ENCODE results near the gene FBXO42. TPM values are rescaled to one million over a fixed set of nuclear protein-coding genes. Genes with fewer than 3 reads are reported as not detected.

Gene FBXO42
- total and polyA plus RNA-seq, 2 experiments from 2014 or later, result 6.0 to 20.7 TPM

DNA sequence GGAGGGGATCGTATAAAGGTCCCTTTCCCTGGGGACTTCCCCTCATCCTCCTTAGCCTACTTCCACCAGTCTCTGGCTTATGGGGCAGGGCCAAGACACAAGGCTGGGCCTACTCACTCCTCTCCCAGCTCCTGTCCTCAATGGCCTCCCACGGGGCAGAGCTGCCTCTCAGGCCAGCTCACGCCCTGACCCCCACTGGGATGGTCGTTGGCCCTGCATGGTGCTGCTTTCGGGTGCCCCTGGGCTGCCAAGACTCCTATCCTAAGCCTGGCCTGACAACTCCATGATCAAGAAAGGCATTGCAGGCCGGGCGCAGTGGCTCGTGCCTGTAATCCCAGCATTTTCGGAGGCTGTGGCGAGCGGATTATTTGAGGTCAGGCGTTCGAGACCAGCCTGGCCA is 121.5 kb downstream of the FBXO42 start:
- no peaks in the 10 kb centered on the region for H3K9me3 Mint-ChIP-seq
- H3K27me3 ChIP-seq (ENCODE audit: insufficient read depth), result peaks cover 40% of the 10 kb centered on the region
- H3K27ac Mint-ChIP-seq, result no peak overlapping the region
- no peaks in the 10 kb centered on the region for H3K79me2 ChIP-seq (replicated peaks; ENCODE audit: insufficient read depth)
- TF ChIP-seq, protein P1, sequence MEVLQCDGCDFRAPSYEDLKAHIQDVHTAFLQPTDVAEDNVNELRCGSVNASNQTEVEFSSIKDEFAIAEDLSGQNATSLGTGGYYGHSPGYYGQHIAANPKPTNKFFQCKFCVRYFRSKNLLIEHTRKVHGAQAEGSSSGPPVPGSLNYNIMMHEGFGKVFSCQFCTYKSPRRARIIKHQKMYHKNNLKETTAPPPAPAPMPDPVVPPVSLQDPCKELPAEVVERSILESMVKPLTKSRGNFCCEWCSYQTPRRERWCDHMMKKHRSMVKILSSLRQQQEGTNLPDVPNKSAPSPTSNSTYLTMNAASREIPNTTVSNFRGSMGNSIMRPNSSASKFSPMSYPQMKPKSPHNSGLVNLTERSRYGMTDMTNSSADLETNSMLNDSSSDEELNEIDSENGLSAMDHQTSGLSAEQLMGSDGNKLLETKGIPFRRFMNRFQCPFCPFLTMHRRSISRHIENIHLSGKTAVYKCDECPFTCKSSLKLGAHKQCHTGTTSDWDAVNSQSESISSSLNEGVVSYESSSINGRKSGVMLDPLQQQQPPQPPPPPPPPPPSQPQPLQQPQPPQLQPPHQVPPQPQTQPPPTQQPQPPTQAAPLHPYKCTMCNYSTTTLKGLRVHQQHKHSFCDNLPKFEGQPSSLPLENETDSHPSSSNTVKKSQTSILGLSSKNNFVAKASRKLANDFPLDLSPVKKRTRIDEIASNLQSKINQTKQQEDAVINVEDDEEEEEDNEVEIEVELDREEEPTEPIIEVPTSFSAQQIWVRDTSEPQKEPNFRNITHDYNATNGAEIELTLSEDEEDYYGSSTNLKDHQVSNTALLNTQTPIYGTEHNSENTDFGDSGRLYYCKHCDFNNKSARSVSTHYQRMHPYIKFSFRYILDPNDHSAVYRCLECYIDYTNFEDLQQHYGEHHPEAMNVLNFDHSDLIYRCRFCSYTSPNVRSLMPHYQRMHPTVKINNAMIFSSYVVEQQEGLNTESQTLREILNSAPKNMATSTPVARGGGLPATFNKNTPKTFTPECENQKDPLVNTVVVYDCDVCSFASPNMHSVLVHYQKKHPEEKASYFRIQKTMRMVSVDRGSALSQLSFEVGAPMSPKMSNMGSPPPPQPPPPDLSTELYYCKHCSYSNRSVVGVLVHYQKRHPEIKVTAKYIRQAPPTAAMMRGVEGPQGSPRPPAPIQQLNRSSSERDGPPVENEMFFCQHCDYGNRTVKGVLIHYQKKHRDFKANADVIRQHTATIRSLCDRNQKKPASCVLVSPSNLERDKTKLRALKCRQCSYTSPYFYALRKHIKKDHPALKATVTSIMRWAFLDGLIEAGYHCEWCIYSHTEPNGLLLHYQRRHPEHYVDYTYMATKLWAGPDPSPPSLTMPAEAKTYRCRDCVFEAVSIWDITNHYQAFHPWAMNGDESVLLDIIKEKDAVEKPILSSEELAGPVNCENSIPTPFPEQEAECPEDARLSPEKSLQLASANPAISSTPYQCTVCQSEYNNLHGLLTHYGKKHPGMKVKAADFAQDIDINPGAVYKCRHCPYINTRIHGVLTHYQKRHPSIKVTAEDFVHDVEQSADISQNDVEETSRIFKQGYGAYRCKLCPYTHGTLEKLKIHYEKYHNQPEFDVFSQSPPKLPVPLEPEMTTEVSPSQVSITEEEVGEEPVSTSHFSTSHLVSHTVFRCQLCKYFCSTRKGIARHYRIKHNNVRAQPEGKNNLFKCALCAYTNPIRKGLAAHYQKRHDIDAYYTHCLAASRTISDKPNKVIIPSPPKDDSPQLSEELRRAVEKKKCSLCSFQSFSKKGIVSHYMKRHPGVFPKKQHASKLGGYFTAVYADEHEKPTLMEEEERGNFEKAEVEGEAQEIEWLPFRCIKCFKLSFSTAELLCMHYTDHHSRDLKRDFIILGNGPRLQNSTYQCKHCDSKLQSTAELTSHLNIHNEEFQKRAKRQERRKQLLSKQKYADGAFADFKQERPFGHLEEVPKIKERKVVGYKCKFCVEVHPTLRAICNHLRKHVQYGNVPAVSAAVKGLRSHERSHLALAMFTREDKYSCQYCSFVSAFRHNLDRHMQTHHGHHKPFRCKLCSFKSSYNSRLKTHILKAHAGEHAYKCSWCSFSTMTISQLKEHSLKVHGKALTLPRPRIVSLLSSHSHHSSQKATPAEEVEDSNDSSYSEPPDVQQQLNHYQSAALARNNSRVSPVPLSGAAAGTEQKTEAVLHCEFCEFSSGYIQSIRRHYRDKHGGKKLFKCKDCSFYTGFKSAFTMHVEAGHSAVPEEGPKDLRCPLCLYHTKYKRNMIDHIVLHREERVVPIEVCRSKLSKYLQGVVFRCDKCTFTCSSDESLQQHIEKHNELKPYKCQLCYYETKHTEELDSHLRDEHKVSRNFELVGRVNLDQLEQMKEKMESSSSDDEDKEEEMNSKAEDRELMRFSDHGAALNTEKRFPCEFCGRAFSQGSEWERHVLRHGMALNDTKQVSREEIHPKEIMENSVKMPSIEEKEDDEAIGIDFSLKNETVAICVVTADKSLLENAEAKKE (CRISPR knock-in tag; IDR thresholded peaks at IDR 0.05), result no peak
- TF ChIP-seq POLR2AphosphoS5 (IDR thresholded peaks at IDR 0.05; ENCODE audit: low read depth) (no peak), CREB1 (CRISPR knock-in tag; IDR thresholded peaks at IDR 0.05; ENCODE audit: low read depth) (no peak), STAT1 (IDR thresholded peaks at IDR 0.05; ENCODE audit: unreplicated experiment) (no peak), ZNF331 (CRISPR knock-in tag; IDR thresholded peaks at IDR 0.05; ENCODE audit: low read depth) (no peak)
- H3F3A ChIP-seq (replicated peaks; ENCODE audit: low read depth), result peaks cover 16% of the 10 kb centered on the region
- peaks cover 19% of the 10 kb centered on the region for H3K4me1 Mint-ChIP-seq
- no peak overlapping the region for H3K4me2 ChIP-seq
- no peaks in the 10 kb centered on the region for H3K9me2 ChIP-seq (ENCODE audit: insufficient read depth)
- no peaks in the 10 kb centered on the region; the same call in 1 of the 2 replicates for H4K20me1 ChIP-seq (replicated peaks; ENCODE audit: insufficient read depth)
- DNase-seq (ENCODE audit: low spot score), result no peak
- H3K36me3 Mint-ChIP-seq (ENCODE audit: low read depth), result no peaks in the 10 kb centered on the region
- H2AFZ ChIP-seq, result no peak overlapping the region
- H3K27me3 Mint-ChIP-seq (ENCODE audit: insufficient read depth, low read depth, poor library complexity), result peaks cover 37% of the 10 kb centered on the region
- no peak for ATAC-seq
- peaks cover 13% of the 10 kb centered on the region; the same call in 1 of the 2 replicates for H3K4me1 ChIP-seq (ENCODE audit: insufficient read depth)
- H3K27ac ChIP-seq (ENCODE audit: low read depth), result no peak overlapping the region
- no peak overlapping the region for H3K4me3 Mint-ChIP-seq
- H3K4me3 ChIP-seq, result no peak overlapping the region
- no peaks in the 10 kb centered on the region for H3K36me3 ChIP-seq (ENCODE audit: insufficient read depth)

DNA sequence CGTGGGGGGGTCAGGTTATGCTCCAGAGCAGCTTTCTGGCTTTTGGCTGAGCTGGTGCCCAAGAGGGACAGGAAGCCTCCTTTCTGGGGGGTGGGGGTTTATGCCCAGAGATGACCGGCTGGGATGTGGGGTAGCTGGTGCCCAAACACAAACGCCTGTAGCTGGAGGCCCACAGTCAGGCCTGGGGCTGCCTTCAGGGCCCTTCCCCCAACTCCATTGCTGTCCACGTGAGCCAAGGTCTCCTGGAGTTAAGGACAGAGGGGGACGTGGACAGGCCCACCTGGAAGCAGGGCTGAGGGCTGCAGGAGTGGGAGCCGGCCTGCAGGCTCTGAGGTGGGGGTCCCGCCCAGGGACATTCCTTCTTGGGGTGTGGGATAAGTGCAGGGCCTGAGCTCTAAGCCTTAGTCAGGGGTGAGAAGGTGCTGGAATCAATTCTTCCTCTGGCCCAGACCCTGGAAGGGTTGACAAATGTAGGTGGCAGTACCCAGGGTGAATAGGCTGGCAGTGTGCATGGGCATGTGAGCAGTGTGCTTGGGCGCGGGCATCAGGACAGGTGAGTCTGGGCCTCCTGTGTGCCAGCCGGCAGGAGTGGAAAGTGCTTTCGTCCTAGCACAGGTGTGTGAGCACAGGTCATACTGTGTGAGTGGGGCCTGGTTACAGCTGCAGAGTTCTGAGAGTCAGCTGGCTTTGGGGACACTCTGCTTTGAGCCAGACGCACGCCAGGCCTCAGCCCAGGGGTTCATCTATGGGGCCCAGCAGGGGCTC is 122.1 kb downstream of the FBXO42 start:
- H3F3A ChIP-seq (replicated peaks; ENCODE audit: low read depth), result peaks cover 16% of the 10 kb centered on the region
- no peak overlapping the region for H3K4me3 ChIP-seq
- DNase-seq (ENCODE audit: low spot score), result no peak
- H3K27me3 ChIP-seq (ENCODE audit: insufficient read depth), result peaks cover 44% of the 10 kb centered on the region
- Mint-ChIP-seq H3K9me3 (no peaks in the 10 kb centered on the region), H3K27me3 (ENCODE audit: insufficient read depth, low read depth, poor library complexity) (peaks cover 41% of the 10 kb centered on the region), H3K4me1 (peaks cover 19% of the 10 kb centered on the region), H3K4me3 (no peak overlapping the region), H3K27ac (no peak overlapping the region), H3K36me3 (ENCODE audit: low read depth) (no peaks in the 10 kb centered on the region)
- peaks cover 13% of the 10 kb centered on the region; the same call in 1 of the 2 replicates for H3K4me1 ChIP-seq (ENCODE audit: insufficient read depth)
- H4K20me1 ChIP-seq (replicated peaks; ENCODE audit: insufficient read depth), result no peaks in the 10 kb centered on the region; the same call in 1 of the 2 replicates
- no peak overlapping the region for H3K27ac ChIP-seq (ENCODE audit: low read depth)
- no peak for ATAC-seq
- H2AFZ ChIP-seq, result no peak overlapping the region
- no peak overlapping the region for H3K4me2 ChIP-seq
- H3K9me2 ChIP-seq (ENCODE audit: insufficient read depth), result no peaks in the 10 kb centered on the region
- H3K79me2 ChIP-seq (replicated peaks; ENCODE audit: insufficient read depth), result no peaks in the 10 kb centered on the region
- no peaks in the 10 kb centered on the region for H3K36me3 ChIP-seq (ENCODE audit: insufficient read depth)
- TF ChIP-seq, protein P2, sequence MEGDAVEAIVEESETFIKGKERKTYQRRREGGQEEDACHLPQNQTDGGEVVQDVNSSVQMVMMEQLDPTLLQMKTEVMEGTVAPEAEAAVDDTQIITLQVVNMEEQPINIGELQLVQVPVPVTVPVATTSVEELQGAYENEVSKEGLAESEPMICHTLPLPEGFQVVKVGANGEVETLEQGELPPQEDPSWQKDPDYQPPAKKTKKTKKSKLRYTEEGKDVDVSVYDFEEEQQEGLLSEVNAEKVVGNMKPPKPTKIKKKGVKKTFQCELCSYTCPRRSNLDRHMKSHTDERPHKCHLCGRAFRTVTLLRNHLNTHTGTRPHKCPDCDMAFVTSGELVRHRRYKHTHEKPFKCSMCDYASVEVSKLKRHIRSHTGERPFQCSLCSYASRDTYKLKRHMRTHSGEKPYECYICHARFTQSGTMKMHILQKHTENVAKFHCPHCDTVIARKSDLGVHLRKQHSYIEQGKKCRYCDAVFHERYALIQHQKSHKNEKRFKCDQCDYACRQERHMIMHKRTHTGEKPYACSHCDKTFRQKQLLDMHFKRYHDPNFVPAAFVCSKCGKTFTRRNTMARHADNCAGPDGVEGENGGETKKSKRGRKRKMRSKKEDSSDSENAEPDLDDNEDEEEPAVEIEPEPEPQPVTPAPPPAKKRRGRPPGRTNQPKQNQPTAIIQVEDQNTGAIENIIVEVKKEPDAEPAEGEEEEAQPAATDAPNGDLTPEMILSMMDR (conservative IDR thresholded peaks at IDR 0.05; ENCODE audit: low read depth in 2 of 2), result no peak
- TF ChIP-seq, protein P3, sequence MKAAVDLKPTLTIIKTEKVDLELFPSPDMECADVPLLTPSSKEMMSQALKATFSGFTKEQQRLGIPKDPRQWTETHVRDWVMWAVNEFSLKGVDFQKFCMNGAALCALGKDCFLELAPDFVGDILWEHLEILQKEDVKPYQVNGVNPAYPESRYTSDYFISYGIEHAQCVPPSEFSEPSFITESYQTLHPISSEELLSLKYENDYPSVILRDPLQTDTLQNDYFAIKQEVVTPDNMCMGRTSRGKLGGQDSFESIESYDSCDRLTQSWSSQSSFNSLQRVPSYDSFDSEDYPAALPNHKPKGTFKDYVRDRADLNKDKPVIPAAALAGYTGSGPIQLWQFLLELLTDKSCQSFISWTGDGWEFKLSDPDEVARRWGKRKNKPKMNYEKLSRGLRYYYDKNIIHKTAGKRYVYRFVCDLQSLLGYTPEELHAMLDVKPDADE (IDR thresholded peaks at IDR 0.05), result no peak
- TF ChIP-seq EZH2 (IDR thresholded peaks at IDR 0.05; ENCODE audit: low read depth, unreplicated experiment), result no peak
